Suprapubic skin (tissue), 4 donors: Measurements from ENCODE around the gene RFX2. TPM values are rescaled to one million over a fixed set of nuclear protein-coding genes. Genes with fewer than 3 reads are reported as not detected.

Experiments
- DNase-seq, 2 donors: peaks; one replicate each; pipeline ENCODE4 v3.0.0-alpha.2; 2019; ENCODE audit warnings: low spot score in 2 of 2
- H3K27ac ChIP-seq: fragments of 200-600 bp; sonication (generic); one replicate; pipeline ENCODE4 v1.5.1; 2019
- H3K27me3 ChIP-seq: fragments of 200-600 bp; sonication (generic); one replicate; pipeline ENCODE4 v1.5.1; 2019
- H3K36me3 ChIP-seq: fragments of 200-600 bp; sonication (generic); one replicate; pipeline ENCODE4 v1.5.1; 2019
- H3K4me1 ChIP-seq: fragments of 200-600 bp; sonication (generic); one replicate; pipeline ENCODE4 v1.5.1; 2019
- H3K4me3 ChIP-seq: fragments of 200-600 bp; sonication (generic); one replicate; pipeline ENCODE4 v1.5.1; 2019; ENCODE audit warnings: mild to moderate bottlenecking
- H3K9me3 ChIP-seq: fragments of 200-600 bp; sonication (generic); one replicate; pipeline ENCODE4 v1.5.1; 2019
- EP300 ChIP-seq: sonication (generic); formaldehyde crosslinking; IDR thresholded peaks from one replicate; pipeline ENCODE4 v1.6.1; 2017; ENCODE audit warnings: antibody characterized with exemption
- POLR2A ChIP-seq, 2 donors: fragments of 450-650 bp; IDR thresholded peaks; one replicate each; pipeline ENCODE4 v1.6.1; 2017; ENCODE audit warnings: antibody characterized with exemption in 2 of 2, mild to moderate bottlenecking in 2 of 2, moderate library complexity in 2 of 2
- POLR2AphosphoS5 ChIP-seq, 3 donors: sonication (generic); formaldehyde crosslinking; IDR thresholded peaks; one replicate each; pipeline ENCODE4 v1.6.1; 2017; ENCODE audit warnings: antibody characterized with exemption in 3 of 3
- WGBS: methylation state at CpG from one replicate; pipeline ENCODE4 v1.1.5; 2018; 5-methylcytosine and 5-hydroxymethylcytosine counted together
- total RNA-seq, 4 donors: library from RNA; depleted of rRNA; stranded (reverse); fragments of >200 nt; gene quantifications; one replicate each; pipeline ENCODE4 v1.1.0, GENCODE V29; 2016
- TF ChIP-seq, protein P1 (sequence below), 2 donors: fragments of 200-600 bp in 1 of 2; fragments of 450-650 bp in 1 of 2; sonication (generic) in 1 of 2; IDR thresholded peaks; one replicate each; pipeline ENCODE4 v1.5.1; 2016 to 2019; ENCODE audit warnings: antibody characterized with exemption in 2 of 2, mild to moderate bottlenecking in 1 of 2, moderate library complexity in 1 of 2

RFX2 gene
- total RNA-seq, 4 donors from 2014 or later = 28.8 to 62.0 (median 43.5) TPM

GRCh38 chr19:5995606-5996005 lies 114.7 kb downstream of the RFX2 start:
- peaks cover 7% of the 10 kb centered on the region for H3K4me1 ChIP-seq
- no peaks in the 10 kb centered on the region for H3K9me3 ChIP-seq
- H3K4me3 ChIP-seq = no peak overlapping the region
- TF ChIP-seq EP300 (no peak), POLR2A (IDR thresholded peaks at IDR 0.05) (no peak), POLR2AphosphoS5 (IDR thresholded peaks at IDR 0.05) (no peak)
- TF ChIP-seq, protein P1, sequence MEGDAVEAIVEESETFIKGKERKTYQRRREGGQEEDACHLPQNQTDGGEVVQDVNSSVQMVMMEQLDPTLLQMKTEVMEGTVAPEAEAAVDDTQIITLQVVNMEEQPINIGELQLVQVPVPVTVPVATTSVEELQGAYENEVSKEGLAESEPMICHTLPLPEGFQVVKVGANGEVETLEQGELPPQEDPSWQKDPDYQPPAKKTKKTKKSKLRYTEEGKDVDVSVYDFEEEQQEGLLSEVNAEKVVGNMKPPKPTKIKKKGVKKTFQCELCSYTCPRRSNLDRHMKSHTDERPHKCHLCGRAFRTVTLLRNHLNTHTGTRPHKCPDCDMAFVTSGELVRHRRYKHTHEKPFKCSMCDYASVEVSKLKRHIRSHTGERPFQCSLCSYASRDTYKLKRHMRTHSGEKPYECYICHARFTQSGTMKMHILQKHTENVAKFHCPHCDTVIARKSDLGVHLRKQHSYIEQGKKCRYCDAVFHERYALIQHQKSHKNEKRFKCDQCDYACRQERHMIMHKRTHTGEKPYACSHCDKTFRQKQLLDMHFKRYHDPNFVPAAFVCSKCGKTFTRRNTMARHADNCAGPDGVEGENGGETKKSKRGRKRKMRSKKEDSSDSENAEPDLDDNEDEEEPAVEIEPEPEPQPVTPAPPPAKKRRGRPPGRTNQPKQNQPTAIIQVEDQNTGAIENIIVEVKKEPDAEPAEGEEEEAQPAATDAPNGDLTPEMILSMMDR (IDR thresholded peaks at IDR 0.05) = no peak
- H3K27me3 ChIP-seq = no peaks in the 10 kb centered on the region
- H3K27ac ChIP-seq = no peak overlapping the region
- no peak for DNase-seq
- H3K36me3 ChIP-seq = peaks cover 60% of the 10 kb centered on the region
- 96% methylated on average over 11 of the region's 16 CpGs for WGBS

DNA sequence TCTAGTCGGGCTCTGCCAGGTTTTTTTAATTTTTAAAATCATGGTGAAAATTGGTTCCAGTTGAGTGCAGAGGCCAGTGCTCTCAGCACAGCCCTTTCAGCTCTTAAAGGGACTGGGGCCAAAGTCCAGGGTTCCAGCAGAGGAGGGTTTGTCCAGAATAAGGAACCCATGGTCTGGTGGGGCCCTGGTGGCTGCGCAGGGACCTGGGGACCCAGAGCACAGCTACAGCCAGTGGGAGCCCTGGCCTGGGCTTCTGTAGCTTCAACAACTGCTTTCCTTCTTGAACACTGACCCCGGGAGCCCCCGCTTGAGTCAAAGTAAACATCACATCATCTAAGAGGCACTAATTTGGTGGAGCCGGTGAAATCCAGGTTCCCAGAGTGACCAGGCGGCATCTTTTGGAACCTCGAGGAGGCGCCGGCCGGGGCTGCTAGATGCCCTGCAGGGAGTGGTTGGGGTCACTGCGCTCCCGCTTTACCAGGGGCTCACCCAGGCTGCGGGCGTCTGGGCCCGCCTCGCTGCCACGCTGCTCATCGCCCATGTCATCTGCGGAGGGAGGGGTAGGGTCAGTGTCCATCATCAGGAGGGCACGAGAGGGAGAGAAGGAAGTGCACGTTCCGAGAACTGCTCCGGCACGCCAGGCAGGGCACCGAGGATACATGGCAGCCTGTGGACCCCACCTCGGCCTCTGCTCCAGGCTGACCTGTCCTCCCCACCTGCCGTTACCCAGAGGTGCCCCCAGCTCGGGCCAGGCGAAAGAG lies 115.7 kb downstream of the RFX2 start:
- Histone ChIP-seq H3K4me3 (no peak overlapping the region), H3K27ac (no peak overlapping the region), H3K27me3 (no peaks in the 10 kb centered on the region), H3K36me3 (peaks cover 49% of the 10 kb centered on the region), H3K4me1 (peaks cover 7% of the 10 kb centered on the region), H3K9me3 (no peaks in the 10 kb centered on the region)
- no peak for DNase-seq
- TF ChIP-seq EP300 (no peak), POLR2A (IDR thresholded peaks at IDR 0.05) (no peak), POLR2AphosphoS5 (IDR thresholded peaks at IDR 0.05) (no peak)
- TF ChIP-seq, protein P1 (IDR thresholded peaks at IDR 0.05) = no peak
- WGBS = 88% methylated on average over 13 of the region's 29 CpGs

DNA sequence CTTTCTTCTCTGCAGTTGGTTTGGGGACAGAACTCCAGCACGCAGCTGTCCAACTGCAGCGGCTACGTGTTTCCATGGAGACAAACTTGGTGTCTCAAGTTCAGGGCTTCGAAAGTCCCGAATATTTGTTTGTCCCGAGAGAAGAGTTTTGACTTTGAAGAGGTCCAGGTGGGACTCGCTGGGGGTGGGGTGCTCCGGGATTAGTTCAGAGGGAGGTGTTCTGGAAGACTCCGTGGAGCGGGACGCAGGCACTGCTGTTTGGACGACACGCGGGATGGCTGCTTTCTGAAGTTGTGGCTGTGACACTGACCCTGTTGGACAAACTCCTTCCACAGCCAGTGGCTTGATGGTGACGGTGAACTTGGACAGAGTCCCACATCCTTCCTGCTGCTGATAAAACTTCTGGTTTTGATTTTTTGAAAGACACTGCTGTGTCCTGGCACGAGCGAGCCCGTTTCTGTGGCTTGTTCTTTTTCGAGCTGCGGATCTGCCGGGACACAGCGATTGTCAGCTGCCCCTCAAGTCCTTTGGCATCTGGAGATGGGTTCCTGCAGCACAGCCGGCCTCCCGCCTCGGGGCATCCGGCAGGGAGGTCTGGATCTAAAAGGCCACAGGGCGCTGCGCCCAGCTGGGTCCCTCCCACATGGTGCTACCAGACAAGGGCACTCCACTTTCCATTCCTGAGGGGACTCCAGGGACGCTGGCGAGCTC lies 116.5 kb downstream of the RFX2 start:
- 57% methylated on average over 24 of the region's 30 CpGs for WGBS
- TF ChIP-seq POLR2AphosphoS5 (IDR thresholded peaks at IDR 0.05) (no peak), POLR2A (IDR thresholded peaks at IDR 0.05) (no peak), EP300 (no peak)
- TF ChIP-seq, protein P1 (IDR thresholded peaks at IDR 0.05) = no peak
- H3K27me3 ChIP-seq = no peaks in the 10 kb centered on the region
- H3K4me1 ChIP-seq = peaks cover 7% of the 10 kb centered on the region
- peaks cover 42% of the 10 kb centered on the region for H3K36me3 ChIP-seq
- no peak for DNase-seq
- H3K9me3 ChIP-seq = no peaks in the 10 kb centered on the region
- H3K4me3 ChIP-seq = no peak overlapping the region
- no peak overlapping the region for H3K27ac ChIP-seq

DNA sequence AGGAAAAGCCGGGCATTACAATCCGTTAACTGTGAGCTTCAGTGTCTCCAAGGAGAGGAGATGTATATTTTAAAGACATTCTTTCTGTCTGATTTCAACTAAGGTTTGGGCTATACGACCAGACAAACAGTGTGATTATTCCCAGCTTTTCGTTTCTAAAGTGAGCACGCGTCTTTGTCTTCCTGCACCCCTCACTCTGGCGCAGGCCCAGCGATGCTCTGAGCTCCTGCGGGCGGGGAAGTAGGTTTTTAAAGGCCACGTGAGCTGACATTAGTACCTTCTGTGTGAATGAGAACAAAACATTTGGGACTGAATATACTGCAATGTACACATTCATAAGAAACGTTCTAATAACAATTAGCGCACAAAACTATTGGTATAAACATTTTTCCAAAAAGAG lies 117.1 kb downstream of the RFX2 start:
- DNase-seq = no peak
- WGBS = 79% methylated on average over 13 of the region's 13 CpGs
- no peak for TF ChIP-seq POLR2AphosphoS5 (IDR thresholded peaks at IDR 0.05)
- no peak for TF ChIP-seq POLR2A (IDR thresholded peaks at IDR 0.05)
- no peak for TF ChIP-seq EP300
- TF ChIP-seq, protein P1 (IDR thresholded peaks at IDR 0.05) = no peak
- Histone ChIP-seq H3K27ac (no peak overlapping the region), H3K9me3 (no peaks in the 10 kb centered on the region), H3K36me3 (peaks cover 36% of the 10 kb centered on the region), H3K27me3 (no peaks in the 10 kb centered on the region), H3K4me3 (no peak overlapping the region), H3K4me1 (peaks cover 7% of the 10 kb centered on the region)

GRCh38 chr19:5992756-5993155 lies 117.5 kb downstream of the RFX2 start:
- Histone ChIP-seq H3K9me3 (no peaks in the 10 kb centered on the region), H3K4me3 (no peak overlapping the region), H3K4me1 (peaks cover 10% of the 10 kb centered on the region), H3K36me3 (peaks cover 34% of the 10 kb centered on the region), H3K27ac (no peak overlapping the region), H3K27me3 (no peaks in the 10 kb centered on the region)
- WGBS = 89% methylated on average over 11 of the region's 11 CpGs
- TF ChIP-seq EP300 (no peak), POLR2AphosphoS5 (IDR thresholded peaks at IDR 0.05) (no peak), POLR2A (IDR thresholded peaks at IDR 0.05) (no peak)
- TF ChIP-seq, protein P1 (IDR thresholded peaks at IDR 0.05) = no peak
- no peak for DNase-seq
